ENCODE data around the gene SIT1.
A peak's percentile ranks its signal among the peaks of the same experiment; 100 is the strongest.

SIT1 gene

DNA sequence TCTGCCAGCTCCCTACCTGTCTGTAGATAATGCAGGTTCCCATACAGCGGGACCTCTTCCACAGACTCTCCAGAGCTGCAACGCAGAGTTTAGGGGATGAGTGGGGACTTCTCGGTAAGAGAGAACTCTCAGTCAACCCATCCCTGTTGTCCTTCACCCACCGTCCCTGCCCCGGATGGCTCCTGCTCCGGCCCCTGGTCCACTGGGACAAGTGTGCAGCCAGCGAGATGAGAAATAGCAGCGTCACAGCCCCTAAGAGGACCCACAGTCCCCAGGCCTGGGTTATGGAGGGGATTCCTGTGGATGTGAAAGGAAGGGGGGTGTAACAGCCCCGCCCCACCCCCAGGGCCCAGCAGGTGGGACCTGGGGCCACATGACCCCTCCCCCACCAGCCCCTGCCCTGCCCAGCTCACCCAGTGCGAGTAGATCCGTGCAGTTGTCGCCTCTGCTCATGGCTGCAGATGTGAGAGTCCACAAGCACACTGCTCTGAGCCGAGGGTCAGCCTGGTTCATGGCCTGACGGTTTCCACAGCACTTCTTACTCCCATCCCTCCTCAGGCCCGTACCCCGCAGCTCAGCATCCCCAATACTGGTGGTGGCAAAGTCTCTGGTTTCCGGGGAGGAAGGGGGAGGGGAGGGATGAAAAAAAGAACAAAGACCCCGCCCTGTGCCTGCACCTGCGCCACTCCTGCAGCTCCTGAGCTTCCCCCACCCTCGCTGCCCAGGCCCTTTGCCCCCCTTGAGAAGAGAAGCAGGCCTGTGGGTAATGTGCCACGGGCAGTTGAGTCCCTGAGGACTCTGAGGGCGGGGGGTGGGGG, at the start of gene SIT1:
Gene SIT1, minus strand, starts transcription at position 591 of the 818 bp plus-strand sequence. Its CDS starts 78 bp downstream, at position 513.
- no peak for DNase-seq

DNA sequence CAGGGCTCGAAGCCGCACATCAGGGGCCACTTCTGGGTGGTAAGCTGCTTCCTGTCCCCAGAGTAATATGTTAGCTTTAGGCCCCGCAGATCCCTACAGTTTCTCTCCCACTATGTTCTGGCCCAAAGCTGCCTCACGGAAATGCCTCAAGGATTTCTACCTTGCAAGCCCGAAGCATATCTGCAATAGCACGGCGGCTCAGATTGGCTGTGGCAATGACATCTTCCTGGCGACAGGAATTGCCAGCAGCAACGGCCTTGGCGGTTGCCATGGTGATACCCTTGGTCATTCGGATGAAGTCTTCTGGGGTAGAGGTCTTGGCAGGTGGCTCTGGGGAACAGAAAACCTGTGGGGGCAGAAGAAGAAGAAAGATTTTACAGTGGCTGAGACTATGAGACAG, 49.3 kb upstream of the SIT1 start:
- DNase-seq: no peak

DNA sequence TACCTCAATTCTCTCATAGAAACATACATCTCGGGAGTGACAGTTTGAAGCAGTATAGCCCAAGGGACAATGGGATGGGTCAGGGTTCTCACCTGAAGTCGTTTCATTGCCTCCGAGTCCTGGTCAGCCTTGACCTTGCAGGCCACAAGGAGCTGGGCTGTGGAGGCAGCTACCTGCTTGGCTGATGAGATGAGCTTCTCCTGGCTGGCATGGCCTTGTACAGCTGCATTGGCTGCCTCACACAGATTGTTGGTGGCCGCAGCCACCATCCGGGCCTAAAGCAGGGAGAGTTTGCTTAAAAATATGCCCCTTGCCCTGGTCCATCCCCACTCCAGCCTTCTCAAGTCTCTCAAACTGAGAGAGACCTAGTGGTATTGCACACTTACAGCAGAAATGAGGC, 47.5 kb upstream of the SIT1 start:
- DNase-seq: no peak

DNA sequence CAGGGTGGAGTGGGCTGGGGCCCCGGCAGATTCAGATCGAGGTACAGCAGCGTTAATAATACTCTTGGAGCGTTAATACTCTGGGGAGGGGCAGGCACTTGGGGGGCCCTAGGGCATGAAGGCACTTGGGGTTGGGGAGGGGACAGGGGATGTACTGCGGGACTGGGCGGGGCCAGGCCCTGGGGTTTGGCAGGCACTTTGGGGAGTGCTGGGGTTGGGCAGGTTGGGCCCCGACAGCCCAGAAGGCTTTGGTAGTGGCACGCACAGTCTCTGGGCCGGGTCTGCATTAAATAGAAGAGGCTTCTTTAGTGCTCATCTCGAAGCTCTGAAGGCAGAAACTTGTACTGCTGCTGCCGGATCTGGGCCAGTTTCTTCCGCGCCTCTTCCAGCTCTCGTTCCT, 46.8 kb upstream of the SIT1 start:
- DNase-seq: no peak

DNA sequence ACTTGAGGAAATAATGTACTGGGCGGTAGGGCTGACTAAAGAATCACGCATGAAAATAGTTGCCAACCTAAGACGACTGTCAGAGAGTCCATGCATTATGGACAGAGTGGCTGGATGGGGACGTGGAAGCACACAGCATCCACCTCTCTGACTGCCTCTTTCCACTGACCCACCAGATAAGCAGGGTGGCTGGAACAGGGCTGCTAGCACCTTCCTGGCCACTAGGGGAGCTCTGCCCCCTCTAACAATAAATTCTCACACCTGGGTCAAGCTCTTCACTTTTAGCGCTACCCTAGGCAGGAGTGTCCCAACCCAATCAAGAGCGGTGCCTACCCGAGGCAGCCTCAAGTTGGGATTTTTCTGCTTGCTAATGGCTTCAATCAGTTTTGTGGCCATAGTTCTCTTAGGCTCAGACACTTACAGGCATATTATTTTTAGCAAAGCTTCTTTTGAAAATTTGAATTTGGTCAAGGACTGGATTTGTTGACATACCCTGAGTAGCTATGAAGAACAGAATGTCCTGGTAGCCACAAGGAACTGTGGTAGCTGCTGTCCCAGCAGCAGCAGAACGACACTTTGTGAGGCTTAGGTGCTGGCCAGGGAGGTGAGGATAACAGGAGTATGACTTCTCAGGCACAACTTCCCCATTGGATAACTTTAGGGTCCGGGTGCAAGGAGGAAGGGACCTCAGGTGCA, 45.9 kb upstream of the SIT1 start:
- peak in 14 of 56 donors; percentile 5 to 55 (median 13) for DNase-seq

GRCh38 chr9:35695943-35696401, 45.2 kb upstream of the SIT1 start:
- no peak for DNase-seq

GRCh38 chr9:35691757-35692301, 41.1 kb upstream of the SIT1 start:
- DNase-seq: no peak

- peak in 1 of 56 donors; percentile 41 for DNase-seq
Measured at GRCh38 chr9:35691334-35691650, 40.6 kb upstream of the SIT1 start.

DNA sequence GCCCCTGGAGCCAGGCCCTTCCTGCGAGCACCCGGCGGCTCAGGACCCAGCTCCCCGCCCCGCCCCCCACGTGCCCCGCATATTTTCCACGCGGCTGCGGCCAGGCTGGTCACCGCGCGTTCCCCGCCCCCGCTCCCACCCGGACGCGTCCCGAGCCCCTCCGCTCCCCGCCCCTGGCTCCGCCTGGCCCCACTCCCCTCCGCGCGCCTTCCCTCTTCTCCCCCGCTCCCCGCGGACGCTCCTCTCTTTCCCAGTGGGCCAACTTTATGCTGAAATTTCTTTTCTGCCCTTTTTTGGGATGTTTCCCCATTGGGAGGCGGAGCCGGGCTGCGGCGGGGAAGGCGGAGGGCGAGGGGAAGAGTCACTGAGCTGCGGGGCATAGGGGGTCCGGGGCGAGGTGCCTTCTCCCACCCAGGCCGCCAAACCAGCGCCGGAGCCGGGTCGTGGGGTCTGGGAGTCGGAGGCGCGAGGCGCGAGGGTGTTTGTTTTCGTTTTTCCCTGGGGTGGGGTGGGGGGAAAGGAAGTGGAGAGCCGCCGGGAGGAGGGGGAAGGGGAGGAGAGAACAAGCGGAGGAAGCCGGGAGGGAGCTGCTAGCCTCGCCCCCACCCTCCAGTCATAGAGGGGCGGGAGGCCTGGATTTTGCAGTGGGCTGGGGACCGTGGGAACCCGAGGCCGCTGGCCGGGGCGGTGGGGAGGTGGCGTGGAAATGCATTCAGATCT, 40.0 kb upstream of the SIT1 start:
- peak in 39 of 56 donors; percentile 11 to 69 (median 34) for DNase-seq

- DNase-seq: no peak
Measured at GRCh38 chr9:35690294-35690613, 39.5 kb upstream of the SIT1 start.

DNA sequence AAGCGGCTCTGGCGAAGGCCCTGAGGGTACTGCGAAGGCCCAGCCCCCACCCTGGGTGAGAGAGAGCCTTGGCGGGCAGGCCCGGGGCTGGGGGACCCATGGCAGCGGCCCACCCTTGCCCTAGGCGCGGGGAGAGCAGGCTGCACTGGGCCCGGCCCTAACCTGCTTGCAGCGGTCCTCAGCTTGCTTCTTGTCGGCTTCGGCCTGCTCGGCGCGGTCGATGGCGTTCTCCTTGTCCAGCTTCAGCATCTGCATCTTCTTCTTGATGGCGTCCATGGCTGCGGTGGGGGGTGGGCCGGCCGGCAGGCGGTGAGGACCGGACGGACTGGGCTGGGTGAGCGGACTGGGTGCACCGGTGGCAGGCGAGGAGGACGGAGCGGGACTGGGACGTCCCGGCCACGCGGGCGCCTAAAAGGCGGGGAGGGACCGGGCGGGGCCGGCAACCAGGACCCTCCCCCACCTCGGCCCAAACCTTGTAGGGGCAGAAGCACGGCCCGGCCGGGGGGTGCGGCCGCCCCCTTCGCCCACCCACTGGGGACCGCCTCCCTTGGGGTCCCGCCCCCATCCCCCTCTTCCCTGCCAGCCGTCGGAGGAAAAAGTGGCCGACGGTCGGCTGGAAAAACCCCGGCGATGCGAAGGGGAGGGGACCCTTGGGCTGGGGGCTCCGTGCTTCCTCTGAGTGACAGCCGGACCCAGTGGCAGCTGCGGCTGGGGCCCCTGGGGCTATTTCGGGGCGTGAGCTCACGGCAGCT, 39.0 kb upstream of the SIT1 start, which contains the start of gene TPM2:
Gene TPM2, minus strand, starts transcription at position 384 of the 752 bp plus-strand sequence. Its CDS starts 108 bp downstream, at position 276.
- no peak for DNase-seq

DNA sequence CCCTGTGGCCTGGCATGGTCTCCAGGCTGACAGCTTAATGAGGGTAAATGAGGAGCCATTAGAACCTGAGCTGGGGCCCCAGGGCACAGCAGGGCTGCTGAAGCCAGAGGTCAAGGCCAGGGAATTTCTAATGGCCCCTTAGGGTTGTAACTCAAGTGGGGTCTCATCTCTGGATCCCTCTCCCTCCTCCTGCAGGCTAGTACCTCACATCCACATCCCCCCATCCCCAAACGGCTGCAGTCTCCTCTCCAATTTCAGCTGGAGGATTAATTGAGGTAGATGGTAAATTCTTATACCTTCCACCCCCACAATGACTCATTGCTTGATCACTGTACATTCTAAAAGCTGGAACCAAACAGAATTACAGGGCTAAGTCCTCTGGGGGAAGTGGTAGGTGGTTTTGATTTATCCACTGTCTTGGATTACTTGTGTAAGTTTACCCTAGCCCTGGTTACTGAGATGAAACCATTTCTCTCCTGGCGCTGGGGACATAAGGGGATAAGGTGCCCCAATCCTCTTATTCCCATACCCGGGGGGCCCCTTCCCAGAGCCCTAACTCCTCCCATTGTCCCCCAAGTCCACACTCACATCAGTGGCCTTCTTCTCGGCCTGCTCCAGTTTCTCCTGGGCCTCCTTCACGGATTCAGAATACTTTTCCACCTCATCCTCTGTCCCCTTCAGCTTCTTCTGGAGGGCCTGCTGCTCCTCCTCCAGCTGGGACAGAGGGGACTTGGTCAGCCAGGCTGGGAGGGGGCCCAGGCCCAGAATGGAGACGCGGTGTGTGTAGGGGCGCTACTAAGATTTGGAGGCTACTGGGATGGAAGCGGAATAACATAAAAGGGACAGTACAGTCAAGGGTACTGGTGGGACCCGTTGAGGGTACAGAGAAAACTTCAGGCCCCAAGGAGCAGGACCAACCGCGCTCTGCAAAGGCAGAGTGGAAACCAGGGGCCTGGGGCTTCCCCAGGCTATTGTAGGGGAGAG, 38.1 kb upstream of the SIT1 start:
- peak in 1 of 56 donors; percentile 7 for DNase-seq

- DNase-seq: no peak
Measured at GRCh38 chr9:35687972-35688557, 37.3 kb upstream of the SIT1 start.

- no peak for DNase-seq
Measured at GRCh38 chr9:35687306-35687705, 36.6 kb upstream of the SIT1 start.

DNA sequence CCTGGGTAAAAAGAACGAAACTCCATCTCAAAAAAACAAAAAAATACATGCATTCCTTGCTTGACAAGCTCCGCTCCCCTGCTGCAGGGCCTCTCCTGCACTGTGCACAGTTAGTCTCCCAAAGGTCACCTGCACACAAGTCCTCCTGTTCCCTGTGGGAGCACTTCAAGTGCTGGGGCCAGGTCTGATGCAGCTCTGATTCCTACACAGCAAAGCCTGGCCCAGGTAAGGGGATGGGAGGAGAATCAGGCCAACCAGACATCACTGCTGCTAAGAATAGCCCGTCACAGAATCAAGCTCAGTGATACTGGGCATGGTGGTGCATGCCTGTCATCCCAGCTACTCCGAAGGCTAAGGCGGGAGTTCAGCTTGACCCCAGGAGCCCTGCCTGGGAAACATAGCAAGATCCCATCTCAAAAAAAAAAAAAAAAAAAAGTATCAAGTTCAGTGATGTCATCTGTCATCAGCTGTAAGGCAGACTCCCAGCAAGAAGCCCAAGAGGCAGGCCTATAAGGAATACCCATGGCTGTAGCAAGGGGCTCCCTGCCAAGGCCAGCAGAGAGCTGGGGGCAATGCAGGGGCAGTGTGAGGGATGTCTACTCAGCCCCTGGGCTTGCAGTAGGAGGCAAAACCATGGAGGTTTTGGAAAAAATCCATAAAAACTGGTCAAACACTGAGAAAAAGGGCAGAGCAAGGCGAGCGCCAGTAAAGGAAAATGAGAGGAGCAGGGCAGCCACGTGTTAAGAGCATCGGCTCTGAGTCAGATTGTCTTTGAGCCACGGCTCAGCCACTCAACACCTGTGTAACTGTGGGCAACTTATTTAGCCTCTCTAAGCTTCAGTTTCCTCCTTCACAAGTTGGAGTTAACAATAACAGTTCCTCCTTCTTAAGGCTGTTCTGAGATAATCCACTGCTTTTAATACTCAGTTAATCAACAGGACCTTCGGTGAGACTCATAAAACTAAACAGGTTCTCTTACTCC, 35.8 kb upstream of the SIT1 start:
- DNase-seq: no peak

- DNase-seq: no peak
Measured at GRCh38 chr9:35685506-35685905, 34.8 kb upstream of the SIT1 start.

GRCh38 chr9:35684921-35685320, 34.2 kb upstream of the SIT1 start:
- no peak for DNase-seq

DNA sequence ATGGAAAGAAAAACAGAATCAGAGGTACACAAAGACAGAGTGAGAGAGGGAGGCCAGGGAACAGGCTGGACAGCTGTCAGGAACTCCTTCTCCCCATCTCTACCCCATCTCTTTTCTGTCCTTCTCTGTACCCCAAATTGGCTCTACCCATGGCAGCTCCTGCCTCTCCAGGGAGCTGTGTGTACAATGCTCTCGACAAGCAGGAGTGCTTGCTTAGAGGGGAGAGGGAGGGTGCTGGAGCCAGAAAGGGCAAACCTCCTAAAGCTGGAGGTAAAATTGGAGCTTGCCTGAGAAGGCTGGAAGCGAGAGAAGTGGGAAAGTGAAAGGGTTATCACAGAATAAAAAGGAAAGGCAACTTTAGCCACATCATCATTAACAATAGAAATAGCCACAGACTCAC, 32.6 kb upstream of the SIT1 start:
- no peak for DNase-seq
